ENCODE results near the gene SCAMP3.
"Not testable (repeated sequence)": the region's sequence is repeated elsewhere in the genome, so short reads cannot be mapped to it uniquely, and the experiment has no call there.

Gene SCAMP3

GRCh38 chr1:155261852-155262673, at the start of gene SCAMP3:
Gene SCAMP3, minus strand, starts transcription at chr1:155262360. Its CDS starts 209 bp downstream, at chr1:155262151.
- peak; percentile 94 for DNase-seq

DNA sequence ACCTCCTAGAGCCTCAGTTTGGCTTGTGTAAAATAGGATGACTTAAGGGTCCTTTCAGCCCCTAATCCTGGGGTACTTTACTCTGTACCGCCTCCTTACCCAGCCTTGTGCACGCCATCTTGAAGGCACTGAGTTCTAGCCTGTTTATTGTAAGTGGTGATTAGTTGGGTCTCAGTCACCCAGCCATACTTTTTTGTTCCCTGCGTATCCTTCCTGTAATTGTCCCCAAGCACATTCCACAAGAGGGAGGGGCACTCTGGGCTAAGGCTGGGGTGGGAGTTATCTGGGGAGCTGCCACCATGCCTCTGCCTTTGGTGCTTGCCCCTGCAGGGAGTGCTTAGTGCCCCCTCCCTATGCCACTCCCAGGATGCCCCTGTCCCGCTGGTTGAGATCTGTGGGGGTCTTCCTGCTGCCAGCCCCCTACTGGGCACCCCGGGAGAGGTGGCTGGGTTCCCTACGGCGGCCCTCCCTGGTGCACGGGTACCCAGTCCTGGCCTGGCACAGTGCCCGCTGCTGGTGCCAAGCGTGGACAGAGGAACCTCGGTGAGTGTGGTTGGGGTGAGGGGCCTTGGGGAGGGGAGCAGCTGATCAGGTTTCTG, 47.4 kb upstream of the SCAMP3 start:
- no peak for DNase-seq

DNA sequence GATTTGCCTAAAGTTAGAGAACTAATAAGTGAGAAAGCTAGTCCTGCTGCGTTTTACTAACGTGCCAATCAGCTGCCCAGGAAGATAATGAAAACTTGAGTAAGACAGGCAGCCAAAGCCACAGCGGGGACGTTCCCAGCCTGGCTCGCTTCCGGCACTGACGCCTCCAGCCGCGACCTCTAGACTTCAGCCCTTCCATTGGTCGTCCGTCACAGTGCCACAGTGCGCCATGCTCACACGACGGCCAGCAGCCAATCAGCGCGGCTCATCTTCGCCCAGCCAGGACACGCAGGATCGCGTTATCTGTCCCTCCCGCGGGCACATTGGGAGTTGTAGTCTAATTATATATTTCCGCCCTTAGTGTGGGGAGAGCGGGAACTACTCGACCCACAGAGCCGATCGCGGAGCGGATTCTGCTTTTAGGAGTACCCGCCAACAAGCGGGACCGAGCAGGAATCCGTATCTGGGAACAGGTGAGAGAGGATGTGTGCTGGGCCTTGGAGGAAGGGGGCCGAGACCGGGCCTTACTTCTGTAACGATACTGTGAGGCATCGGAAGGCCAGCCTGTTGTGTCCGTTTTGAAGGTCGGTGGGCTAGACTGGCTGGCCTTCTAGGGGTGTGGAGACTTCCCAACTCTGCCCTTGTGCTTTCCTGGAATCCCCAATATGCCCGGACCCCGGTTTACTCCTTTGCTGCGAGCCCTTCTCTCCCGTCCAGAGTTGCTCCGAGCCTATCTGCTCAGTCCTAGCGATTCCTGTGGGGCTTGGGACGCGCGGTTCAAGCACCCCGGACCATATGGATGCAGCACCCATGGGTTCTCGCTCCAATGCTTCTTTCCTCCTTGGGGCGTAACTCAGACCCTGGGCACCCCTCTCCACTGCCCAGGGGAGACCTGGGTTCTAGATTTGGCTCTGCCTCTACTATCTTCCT, 46.6 kb upstream of the SCAMP3 start, which contains the start of gene FDPS:
Gene FDPS, plus strand, starts transcription at position 374 of the 930 bp plus-strand sequence. CDS start 924 bp downstream, outside the sequence.
- peak; percentile 96 for DNase-seq

- peak; percentile 29 for DNase-seq
Measured at GRCh38 chr1:155307247-155307740, 45.1 kb upstream of the SCAMP3 start.

DNA sequence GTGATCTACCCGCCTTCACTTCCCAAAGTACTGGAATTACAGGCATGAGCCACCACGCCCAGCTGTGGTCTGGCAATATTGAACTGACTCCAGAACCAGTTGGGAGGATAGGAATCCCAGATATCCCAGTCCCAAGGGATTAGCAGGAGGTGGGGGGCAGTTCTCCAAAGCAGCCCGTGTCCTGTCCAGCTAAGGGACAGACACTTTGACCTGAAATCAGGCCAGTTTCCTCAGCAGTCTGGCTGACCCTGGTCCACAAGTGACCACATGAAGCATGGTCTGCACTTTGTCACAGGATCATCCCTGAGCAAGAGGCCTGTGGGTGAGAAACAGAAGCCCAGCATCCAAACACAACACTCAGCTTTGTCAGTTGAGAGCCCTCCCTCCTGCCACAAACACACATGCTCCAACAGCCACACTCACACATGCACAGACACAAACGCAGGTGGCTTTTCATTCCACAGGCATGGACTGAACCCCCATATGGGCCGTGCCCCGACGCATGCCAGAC, 43.8 kb upstream of the SCAMP3 start:
- no peak for DNase-seq

DNA sequence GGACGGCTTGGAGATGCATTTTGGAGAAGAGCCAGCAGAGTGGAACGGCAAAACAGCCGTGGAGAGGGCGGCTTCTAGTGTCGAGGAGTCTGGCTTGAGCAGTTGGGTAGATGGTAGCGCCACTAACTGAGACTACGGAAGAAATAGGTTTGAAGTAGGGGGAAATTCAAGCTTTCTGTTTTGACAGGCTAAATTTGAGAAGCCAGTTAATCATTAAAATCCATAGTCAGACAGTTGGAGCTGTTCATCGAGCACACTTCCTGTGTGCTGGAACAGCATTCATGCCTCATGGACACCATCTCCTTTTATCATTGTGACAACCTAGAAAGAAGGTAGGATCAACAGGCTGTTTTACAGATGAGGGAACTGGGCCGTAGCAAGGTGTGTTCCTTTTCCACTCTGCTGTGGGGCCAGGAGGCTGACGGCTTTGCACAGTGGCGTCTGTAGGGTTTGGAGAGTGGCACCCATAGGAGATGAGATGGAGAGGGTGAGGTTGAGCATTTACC, 42.5 kb upstream of the SCAMP3 start:
- DNase-seq, result no peak

GRCh38 chr1:155301342-155301841, 39.2 kb upstream of the SCAMP3 start, which contains the start of gene PKLR:
Gene PKLR, minus strand, starts transcription at chr1:155301438. Its CDS starts 43 bp downstream, at chr1:155301395.
- DNase-seq, result no peak

DNA sequence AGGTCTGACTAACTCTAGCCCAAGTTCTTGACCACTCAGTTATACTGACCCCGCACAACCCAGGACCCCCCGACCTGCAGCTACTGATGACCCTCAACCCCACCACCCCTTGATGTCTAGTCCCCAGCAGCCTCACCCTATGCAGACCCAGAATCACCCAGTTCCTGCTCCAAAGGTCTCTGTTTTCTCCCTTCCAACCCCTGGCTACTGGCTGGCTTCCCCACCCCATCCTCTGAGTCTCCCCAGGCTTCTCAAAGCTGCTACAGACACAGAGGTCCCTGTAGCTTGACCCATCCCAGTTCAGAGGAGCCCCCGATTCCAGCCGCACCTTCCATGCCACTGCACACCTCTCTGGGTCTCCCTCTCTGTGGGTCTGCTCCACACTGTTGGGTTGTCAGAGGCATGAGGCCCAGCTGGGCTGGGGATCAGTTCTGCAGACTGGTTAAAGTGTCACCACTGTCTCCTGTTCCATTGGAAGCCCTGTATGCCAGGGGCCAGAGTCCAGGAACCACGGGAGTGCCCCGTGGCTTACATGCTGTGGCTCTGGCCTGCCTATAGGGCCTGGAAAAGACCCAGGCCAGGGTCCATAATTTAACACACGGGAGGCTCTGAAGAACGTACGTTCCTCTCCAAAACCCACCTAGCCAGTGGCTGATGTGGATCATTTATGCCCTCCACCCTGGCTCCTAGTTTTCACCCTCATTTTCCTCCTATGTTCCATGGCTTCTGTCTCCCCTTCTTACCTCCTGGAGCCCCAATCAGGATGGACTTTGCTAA, 38.6 kb upstream of the SCAMP3 start:
- DNase-seq, result no peak

DNA sequence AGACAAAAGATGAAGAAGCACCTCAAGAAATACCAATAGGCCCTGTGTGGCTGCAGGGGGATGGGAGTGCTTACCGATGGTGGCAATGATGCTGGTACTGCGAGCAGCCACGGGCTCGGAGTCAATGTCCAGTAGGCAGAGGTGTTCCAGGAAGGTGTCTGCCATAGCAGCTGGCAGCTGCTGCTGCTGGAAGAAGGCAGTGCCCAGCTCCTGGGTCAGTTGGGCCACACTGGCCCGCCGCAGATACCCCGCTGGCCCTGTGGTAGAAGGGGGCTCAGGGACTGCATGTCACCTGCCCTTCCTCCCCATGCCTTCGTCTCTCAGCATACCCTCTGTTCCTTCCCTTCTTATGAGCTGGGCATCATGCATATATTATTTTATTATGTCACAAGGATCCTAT, 37.9 kb upstream of the SCAMP3 start:
- no peak for DNase-seq

- no peak for DNase-seq
Measured at GRCh38 chr1:155297384-155297783, 35.2 kb upstream of the SCAMP3 start.

GRCh38 chr1:155296661-155297060, 34.5 kb upstream of the SCAMP3 start:
- DNase-seq, result no peak

DNA sequence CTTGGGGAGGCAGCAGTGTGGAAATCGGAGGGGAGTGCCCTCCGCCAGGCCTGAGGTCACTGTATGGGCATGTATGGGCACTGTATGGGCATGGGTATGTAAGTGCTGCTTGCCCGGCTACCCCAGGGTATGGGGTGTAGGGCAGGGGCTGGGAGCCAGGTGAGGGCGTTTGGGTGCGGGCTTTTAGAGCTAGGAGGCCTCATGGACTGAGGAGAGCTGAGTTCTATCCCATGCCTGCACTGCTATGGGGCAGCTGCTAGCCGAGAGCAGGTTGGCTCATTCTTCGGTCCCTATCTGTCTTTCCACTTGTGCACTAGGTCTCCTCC, 33.7 kb upstream of the SCAMP3 start:
- no peak for DNase-seq

- DNase-seq, result peak; percentile 12
Measured at GRCh38 chr1:155295183-155295941, 33.2 kb upstream of the SCAMP3 start.

DNA sequence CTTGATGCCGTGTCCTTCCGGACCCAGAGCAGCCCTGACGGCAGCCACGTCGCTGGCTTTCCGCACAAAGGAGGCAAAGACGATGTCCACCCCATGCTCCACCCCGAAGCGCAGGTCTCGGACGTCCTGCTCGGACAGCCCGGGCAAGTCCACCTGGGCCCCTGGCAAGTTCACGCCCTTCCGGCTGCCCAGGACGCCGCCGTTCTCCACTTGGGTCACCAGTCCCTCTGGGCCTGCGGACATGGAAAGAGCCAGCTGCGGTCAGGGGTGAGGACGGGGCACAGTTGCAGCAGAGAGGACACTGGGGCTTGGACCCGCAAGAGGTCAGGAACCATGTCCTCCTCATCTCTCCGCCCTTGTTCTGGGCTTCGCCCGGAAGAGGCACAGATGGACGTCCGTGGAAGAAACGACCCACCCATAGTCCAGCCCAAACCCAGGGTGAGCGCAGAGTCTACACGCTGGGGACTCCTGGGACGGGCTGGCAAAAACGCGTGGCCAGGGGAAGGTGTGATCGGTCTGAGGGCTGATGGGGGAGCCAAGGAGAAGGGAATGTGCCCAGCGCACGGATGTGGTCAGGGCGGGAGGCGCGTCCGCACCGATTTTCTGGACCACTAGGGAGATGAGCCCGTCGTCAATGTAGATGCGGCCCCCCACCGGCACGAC, 32.5 kb upstream of the SCAMP3 start:
- DNase-seq, result peak; percentile 27

DNA sequence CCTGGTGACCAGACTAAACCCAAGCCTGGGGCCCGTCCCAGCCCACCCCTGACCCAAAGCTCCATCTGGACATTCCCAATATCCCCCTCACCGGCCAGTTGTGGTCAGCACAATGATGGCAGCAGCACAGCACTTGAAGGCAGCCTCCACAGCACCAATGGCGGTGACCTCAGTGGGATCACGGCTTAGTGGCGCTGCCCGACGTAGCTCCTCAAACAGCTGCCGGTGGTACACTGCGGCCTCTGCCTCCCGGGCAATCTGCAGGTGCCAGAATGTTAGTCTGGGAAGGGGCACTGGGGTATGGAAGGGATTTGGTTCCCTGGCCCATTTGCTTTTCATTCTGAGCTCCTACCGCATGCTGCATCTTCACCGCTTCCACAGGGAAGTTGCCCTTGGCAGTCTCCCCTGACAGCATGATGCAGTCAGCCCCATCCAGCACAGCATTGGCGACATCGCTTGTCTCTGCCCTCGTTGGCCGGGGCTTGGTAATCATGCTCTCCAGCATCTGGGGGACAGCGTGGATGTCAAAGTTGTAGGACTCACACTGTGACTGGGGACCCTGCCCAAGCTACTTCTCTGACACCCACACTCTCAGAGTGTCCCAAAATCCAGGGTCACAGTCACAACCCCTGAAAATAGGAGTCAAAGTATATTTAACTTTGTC, 31.1 kb upstream of the SCAMP3 start:
- no peak for DNase-seq

DNA sequence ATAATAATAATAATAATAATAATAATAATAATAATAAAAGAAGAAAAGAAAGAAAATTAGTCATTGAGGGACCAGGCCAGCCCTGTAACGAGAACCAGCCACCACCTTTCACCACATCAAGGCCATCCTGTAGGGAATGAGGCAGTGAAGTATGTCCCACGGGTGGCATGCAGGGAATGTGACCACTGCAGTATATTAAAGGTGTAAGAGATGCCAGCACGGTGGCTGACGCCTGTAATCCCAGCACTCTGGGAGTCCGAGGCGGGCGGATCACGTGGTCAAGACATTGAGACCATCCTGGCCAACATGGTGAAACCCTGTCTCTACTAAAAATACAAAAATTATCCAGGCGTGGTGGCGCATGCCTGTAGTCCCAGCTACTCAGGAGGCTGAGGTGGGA, 28.8 kb upstream of the SCAMP3 start:
- DNase-seq, result not testable (repeated sequence)

- no peak for DNase-seq
Measured at GRCh38 chr1:155287987-155288543, 25.9 kb upstream of the SCAMP3 start.

DNA sequence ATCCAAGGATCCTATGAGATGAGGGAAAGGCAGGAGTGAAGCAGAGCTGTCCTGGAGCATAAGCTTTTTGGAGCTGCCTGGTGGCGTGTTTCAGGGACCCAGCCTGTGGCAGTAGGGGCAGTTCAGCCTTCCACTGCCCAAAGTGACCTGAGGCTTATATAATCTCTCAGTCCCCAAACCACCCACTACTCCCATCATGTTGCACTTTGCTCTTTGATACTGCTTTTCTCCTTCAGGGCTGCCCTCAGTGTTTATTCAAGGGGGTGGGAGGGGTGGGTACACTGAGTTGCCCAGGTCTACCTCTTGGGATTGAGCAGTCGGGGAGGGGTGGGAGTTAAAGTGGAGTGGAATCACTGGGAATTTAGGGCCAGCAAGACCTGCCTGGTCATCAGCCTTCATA, 24.4 kb upstream of the SCAMP3 start:
- DNase-seq, result no peak

DNA sequence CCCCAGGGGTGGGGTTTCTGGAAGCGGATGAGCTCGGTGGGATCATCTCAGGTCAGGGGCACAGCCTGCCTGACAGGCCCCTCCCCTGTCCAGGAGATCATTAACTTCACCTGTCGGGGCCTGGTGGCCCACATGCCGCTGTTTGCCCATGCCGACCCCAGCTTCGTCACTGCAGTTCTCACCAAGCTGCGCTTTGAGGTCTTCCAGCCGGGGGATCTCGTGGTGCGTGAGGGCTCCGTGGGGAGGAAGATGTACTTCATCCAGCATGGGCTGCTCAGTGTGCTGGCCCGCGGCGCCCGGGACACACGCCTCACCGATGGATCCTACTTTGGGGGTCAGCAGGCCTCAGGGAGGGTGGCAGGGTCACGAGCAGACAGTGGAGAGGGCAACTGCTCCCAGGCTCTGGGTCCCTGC, 23.5 kb upstream of the SCAMP3 start:
- no peak for DNase-seq
